Measurements from ENCODE around the gene NDUFB5. TPM values are rescaled to one million over a fixed set of nuclear protein-coding genes. Genes with fewer than 3 reads are reported as not detected.

Gene NDUFB5
- total RNA-seq, 1 experiment from 2014 or later, result 222 TPM

DNA sequence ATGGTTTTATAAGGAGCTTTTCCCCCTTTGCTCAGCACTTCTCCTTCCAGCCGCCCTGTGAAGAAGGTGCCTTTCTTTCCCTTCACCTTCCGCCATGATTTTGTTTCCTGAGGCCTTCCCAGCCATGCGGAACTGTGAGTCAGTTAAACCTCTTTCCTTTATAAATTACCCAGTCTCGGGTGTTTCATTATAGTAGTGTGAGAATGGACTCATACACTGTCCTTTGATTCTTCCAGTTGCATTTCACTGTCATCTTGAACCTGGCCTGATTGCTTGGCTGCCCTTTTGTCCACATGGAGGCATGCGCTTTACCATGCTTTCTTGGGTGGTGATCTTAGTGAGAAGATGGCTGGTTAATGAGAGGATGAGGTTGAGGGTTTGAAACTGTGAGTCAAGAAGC, 71.5 kb downstream of the NDUFB5 start:
- no peak for DNase-seq (ENCODE audit: low read depth)

Other genes with a start within 250 kb of the NDUFB5 start
- gene GNB4, start 153.3 kb upstream of the NDUFB5 start, total RNA-seq (2014; rRNA removed; shearing (Covaris generic)), result 72.1 and 91.1 TPM in 2 replicates
- 127 and 161 TPM in 2 replicates for gene ACTL6A, start 41.9 kb upstream of the NDUFB5 start, total RNA-seq (2014; rRNA removed; shearing (Covaris generic))
- gene MRPL47, start 156 bp upstream of the NDUFB5 start, total RNA-seq (2014; rRNA removed; shearing (Covaris generic)), result 95.4 and 107 TPM in 2 replicates
- 13.8 and 16.2 TPM in 2 replicates for gene USP13, start 48.2 kb downstream of the NDUFB5 start, total RNA-seq (2014; rRNA removed; shearing (Covaris generic))

All from RPMI7951 (cell line).